K562 (cell line): ENCODE data around the gene LIMCH1. TPM values are rescaled to one million over a fixed set of nuclear protein-coding genes. Genes with fewer than 3 reads are reported as not detected.

Experiments
- ATAC-seq: fragments of 200-7000 bp; cut with Tn5 transposase; 3 replicates; pipeline ENCODE4 v1.9.1; 2020; ENCODE audit warnings: moderate library complexity
- BruUV-seq: library from RNA; stranded (reverse); fragments of 400-500 nt; replicated peaks from 2 replicates; lab custom pipeline; 2021; lab: Mats Ljungman, UMichigan
- CTCF ChIA-PET: fragments of 300-600 bp; formaldehyde crosslinking; extraction: SDS; loops from one replicate; lab custom pipeline; 2021; ENCODE audit warnings: low intra/inter-chr PET ratio; lab: Yijun Ruan, JAX
- POLR2A ChIA-PET: fragments of 300-600, 350-650 bp; sonication (Branson Sonifier 250); formaldehyde crosslinking; extraction: SDS; loops from one replicate; lab custom pipeline; 2021; ENCODE audit warnings: antibody characterized with exemption, inconsistent platforms; lab: Yijun Ruan, JAX
- DNase-seq, 4 experiments: peaks; one replicate each; pipeline versions ENCODE4 v3.0.0 to v3.0.0-alpha.2; 2011 to 2018; ENCODE audit warnings: low spot score in 3 of 4, mixed read lengths in 3 of 4; ENCODE audit errors: extremely low read depth in 1 of 4
- FAIRE-seq: peaks from 2 replicates; lab custom pipeline; 2011; peaks lifted over from hg19 to GRCh38; lab: Jason Lieb, UNC
- H2AFZ ChIP-seq: 2 replicates; pipeline ENCODE4 v1.6.0; 2011; ENCODE audit warnings: low read depth, low read length, control low read depth, inconsistent platforms
- H3K27ac ChIP-seq: fragments of 200-600 bp; 3 replicates; pipeline ENCODE4 v1.8.0; 2011; ENCODE audit warnings: low read depth, mild to moderate bottlenecking, control low read depth, inconsistent platforms, low read length, moderate library complexity, mixed read lengths; ENCODE audit errors: extremely low read depth
- H3K27me3 ChIP-seq, 2 experiments: fragments of 300-600 bp in 1 of 2; 2 replicates in 1 of 2; 3 replicates in 1 of 2; pipeline versions ENCODE4 v1.6.0 to v1.8.0; 2011; ENCODE audit warnings: inconsistent platforms in 2 of 2, low read length in 2 of 2, mild to moderate bottlenecking in 1 of 2, mixed read lengths in 1 of 2, moderate library complexity in 1 of 2; ENCODE audit not compliant: control insufficient read depth in 2 of 2, insufficient read depth in 2 of 2
- H3K36me3 ChIP-seq: fragments of 300-600 bp; 3 replicates; pipeline ENCODE4 v1.8.0; 2011; ENCODE audit warnings: mild to moderate bottlenecking, low read length, inconsistent platforms; ENCODE audit not compliant: control insufficient read depth, insufficient read depth
- H3K4me1 ChIP-seq, 2 experiments: fragments of 200-600 bp in 1 of 2; replicated peaks in 1 of 2; 2 replicates in 1 of 2; 3 replicates in 1 of 2; pipeline versions ENCODE4 v1.5.1 to v1.8.0; 2011; ENCODE audit warnings: inconsistent platforms in 2 of 2, low read length in 2 of 2, mild to moderate bottlenecking in 1 of 2, mixed read lengths in 1 of 2, moderate library complexity in 1 of 2; ENCODE audit not compliant: control insufficient read depth in 2 of 2, insufficient read depth in 2 of 2
- H3K4me2 ChIP-seq: 2 replicates; pipeline ENCODE4 v1.6.1; 2011; ENCODE audit warnings: low read length, control low read depth, inconsistent platforms, mixed read lengths; ENCODE audit not compliant: insufficient read depth
- H3K4me3 ChIP-seq: fragments of 200-600 bp; sonication (generic), shearing (Covaris generic); 2 replicates; pipeline ENCODE4 v1.5.1; 2016; ENCODE audit warnings: control low read depth, inconsistent platforms
- H3K79me2 ChIP-seq: fragments of 200-600 bp; 3 replicates; pipeline ENCODE4 v1.8.0; 2011; ENCODE audit warnings: low read length, inconsistent platforms; ENCODE audit not compliant: control insufficient read depth, insufficient read depth
- H3K9ac ChIP-seq, 2 experiments: 2 replicates each; pipeline versions ENCODE4 v1.6.0 to v1.6.1; 2011; ENCODE audit warnings: low read depth in 2 of 2, low read length in 2 of 2, control low read depth in 1 of 2, inconsistent platforms in 1 of 2, mild to moderate bottlenecking in 1 of 2, mixed read lengths in 1 of 2; ENCODE audit not compliant: insufficient read depth in 1 of 2
- H3K9me1 ChIP-seq: one replicate; pipeline ENCODE4 v1.6.0; 2011; ENCODE audit warnings: inconsistent platforms, mild to moderate bottlenecking, low read length, moderate library complexity; ENCODE audit not compliant: control insufficient read depth, insufficient read depth
- H3K9me3 ChIP-seq: replicated peaks from 2 replicates; pipeline ENCODE4 v1.5.1; 2011; ENCODE audit warnings: low read depth, low read length, inconsistent platforms; ENCODE audit not compliant: control insufficient read depth, insufficient read depth
- H4K20me1 ChIP-seq: replicated peaks from 2 replicates; pipeline ENCODE4 v1.6.1; 2011; ENCODE audit warnings: low read length, inconsistent platforms, mixed read lengths; ENCODE audit not compliant: control insufficient read depth, insufficient read depth
- ELF4 ChIP-seq: fragments of 450-650 bp; formaldehyde crosslinking; IDR thresholded peaks from 2 replicates; pipeline ENCODE4 v1.4.0; 2022; ENCODE audit warnings: missing genetic modification characterization
- FOXM1 ChIP-seq, 2 experiments: fragments of 450-650 bp in 1 of 2; sonication (generic) in 1 of 2; formaldehyde crosslinking in 1 of 2; IDR thresholded peaks; 2 replicates each; pipeline versions ENCODE4 v1.6.1 to v1.9.0; 2017 to 2022; ENCODE audit warnings: low read depth in 2 of 2, mild to moderate bottlenecking in 2 of 2, missing genetic modification reagents in 1 of 2, moderate library complexity in 1 of 2
- RAD21 ChIP-seq, 2 experiments: fragments of 250-450 bp in 1 of 2; fragments of 450-650 bp in 1 of 2; sonication (Bioruptor Pico) in 1 of 2; formaldehyde crosslinking in 1 of 2; IDR thresholded peaks in 1 of 2; conservative IDR thresholded peaks in 1 of 2; 2 replicates each; pipeline versions ENCODE4 v1.4.0 to v1.8.0; 2020 to 2022; ENCODE audit warnings: mild to moderate bottlenecking in 2 of 2, moderate library complexity in 1 of 2
- SIX5 ChIP-seq, 2 experiments: IDR thresholded peaks; 2 replicates each; pipeline ENCODE4 v1.6.1; 2011; ENCODE audit warnings: low read length in 2 of 2, borderline replicate concordance in 1 of 2, low read depth in 1 of 2, mild to moderate bottlenecking in 1 of 2, moderate library complexity in 1 of 2; ENCODE audit not compliant: insufficient read depth in 1 of 2
- SMC3 ChIP-seq: conservative IDR thresholded peaks from 2 replicates; pipeline ENCODE4 v1.6.1; 2011; ENCODE audit warnings: low read depth, low read length, improper control_type of control experiment; ENCODE audit not compliant: insufficient read depth
- ZNF134 ChIP-seq: fragments of 250-450 bp; sonication (Bioruptor Pico); conservative IDR thresholded peaks from 2 replicates; pipeline ENCODE4 v1.4.0; 2020
- WGBS: fragments of 100-300 bp; shearing (Covaris generic); methylation state at CpG from one replicate; pipeline ENCODE4 v1.1.6; 2016; ENCODE audit warnings: low coverage, mixed read lengths; ENCODE audit not compliant: insufficient coverage; ENCODE audit errors: missing lambda C conversion rate; 5-methylcytosine and 5-hydroxymethylcytosine counted together
- in situ Hi-C: fragments of 300-500 bp; cut with MboI; formaldehyde crosslinking; loops from 4 replicates; pipeline ENCODE4 v1.15.0; 2018; ENCODE audit warnings: inconsistent platforms, mixed read lengths
- intact Hi-C: fragments of 100-400 bp; cut with micrococcal nuclease; formaldehyde crosslinking; loops from 2 replicates; pipeline ENCODE4 v1.14.2; 2022
- polyA plus RNA-seq, 8 experiments: library from polyadenylated mRNA; depleted of rRNA in 4 of 8; stranded (reverse) in 5 of 8; unstranded in 3 of 8; fragments of >200 nt; fragmentation: Nextera tagmentation in 2 of 8; fragmentation: Illumina TruSeq in 1 of 8; extraction: Ambion mirVana in 2 of 8; extraction: Trizol in 1 of 8; gene quantifications; 2 replicates each; pipeline versions ENCODE4 v1.2.1 to v1.2.3, GENCODE V29; 2011 to 2014; ENCODE audit warnings: inconsistent platforms in 1 of 8, missing spikeins in 1 of 8
- total RNA-seq, 7 experiments: library from RNA; depleted of rRNA in 6 of 7; stranded (reverse); fragments of >200 nt in 6 of 7; fragmentation: Illumina TruSeq in 2 of 7; extraction: Trizol in 2 of 7; gene quantifications; 2 replicates each; pipeline versions ENCODE4 v1.2.1 to v1.2.3, GENCODE V29; 2011 to 2021; ENCODE audit warnings: low replicate concordance in 1 of 7
- TF ChIP-seq, protein P1 (sequence below), 3 experiments: IDR thresholded peaks in 2 of 3; conservative IDR thresholded peaks in 1 of 3; 2 replicates each; pipeline ENCODE4 v1.5.1; 2011 to 2012; ENCODE audit warnings: low read length in 3 of 3, mild to moderate bottlenecking in 3 of 3, control low read depth in 2 of 3, improper control_type of control experiment in 1 of 3, inconsistent platforms in 1 of 3, low read depth in 1 of 3, mixed read lengths in 1 of 3, moderate library complexity in 1 of 3; ENCODE audit not compliant: insufficient read depth in 2 of 3

LIMCH1 gene
- total and polyA plus RNA-seq, 9 of the 15 experiments (the other 6 are each of a cell fraction or from before 2014, with no cell fraction given) = 0.35 TPM; not detected in 8

DNA sequence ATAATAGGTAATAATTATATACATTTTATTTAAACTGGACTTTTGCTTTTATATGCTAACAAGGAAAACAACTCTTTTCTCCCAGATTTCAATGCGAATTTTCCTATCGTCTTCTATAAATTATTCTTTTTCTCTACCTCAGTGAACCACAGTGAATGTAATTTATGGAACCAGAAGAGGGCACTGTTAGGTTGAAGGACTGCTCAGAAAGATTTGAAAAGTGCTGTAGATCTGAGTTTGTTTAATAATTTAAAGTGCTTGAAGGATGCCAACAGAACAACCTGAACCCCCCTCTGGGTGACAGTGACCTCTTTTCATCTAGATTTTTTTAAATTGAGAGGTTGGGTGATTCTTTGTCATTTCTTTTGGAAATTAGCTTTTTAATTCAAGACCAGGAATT is 155.7 kb downstream of the LIMCH1 start:
- Histone ChIP-seq H3K9me1 (no peaks in the 10 kb centered on the region), H3K4me1 (no peaks in the 10 kb centered on the region), H2AFZ (no peak overlapping the region), H4K20me1 (no peaks in the 10 kb centered on the region), H3K4me2 (no peak overlapping the region), H3K79me2 (no peaks in the 10 kb centered on the region), H3K36me3 (no peaks in the 10 kb centered on the region), H3K27ac (no peak overlapping the region), H3K27me3 (no peaks in the 10 kb centered on the region), H3K9me3 (no peaks in the 10 kb centered on the region), H3K9ac (no peak overlapping the region), H3K4me3 (no peak overlapping the region)
- CTCF ChIA-PET = interaction anchor here (0.7 to 2.5 kb wide), 5 partner anchors 120 to 827 kb away, joined by 3 to 24 read pairs (median 3); no protein-coding TSS in a partner anchor
- WGBS = 0% methylated on average over 2 of the region's 2 CpGs
- ATAC-seq = 0 out of 3 replicates have a peak, but pooled peaks have one; percentile 34
- POLR2A ChIA-PET = no interaction called here
- DNase-seq = peak in 2 of 4 experiments; percentile 9 to 28
- no TSS peak for BruUV-seq
- FAIRE-seq = no peak
- intact Hi-C loops = loop anchor here (1.0 to 10.0 kb wide), 6 partner anchors 191 to 1171 kb away; no protein-coding TSS in a partner anchor
- no peak for TF ChIP-seq ELF4 (CRISPR knock-in tag)
- TF ChIP-seq RAD21 (CRISPR knock-in tag; conservative IDR thresholded peaks at IDR 0.05 in 1 of 2, IDR thresholded peaks at IDR 0.05 in 1 of 2) = peak; percentile 36 to 52
- TF ChIP-seq ZNF134 = no peak
- 0 out of 2 replicates have a peak, but pooled peaks have one; percentile 3 for TF ChIP-seq SMC3
- no peak for TF ChIP-seq SIX5 (IDR thresholded peaks at IDR 0.05; ENCODE audit: borderline replicate concordance in 1 of 2, insufficient read depth in 1 of 2, low read depth in 1 of 2, low read length in 2 of 2)
- TF ChIP-seq FOXM1 (IDR thresholded peaks at IDR 0.05; ENCODE audit: low read depth) = no peak
- no peak for TF ChIP-seq FOXM1 (CRISPR knock-in tag; IDR thresholded peaks at IDR 0.05; ENCODE audit: low read depth)
- TF ChIP-seq, protein P1, sequence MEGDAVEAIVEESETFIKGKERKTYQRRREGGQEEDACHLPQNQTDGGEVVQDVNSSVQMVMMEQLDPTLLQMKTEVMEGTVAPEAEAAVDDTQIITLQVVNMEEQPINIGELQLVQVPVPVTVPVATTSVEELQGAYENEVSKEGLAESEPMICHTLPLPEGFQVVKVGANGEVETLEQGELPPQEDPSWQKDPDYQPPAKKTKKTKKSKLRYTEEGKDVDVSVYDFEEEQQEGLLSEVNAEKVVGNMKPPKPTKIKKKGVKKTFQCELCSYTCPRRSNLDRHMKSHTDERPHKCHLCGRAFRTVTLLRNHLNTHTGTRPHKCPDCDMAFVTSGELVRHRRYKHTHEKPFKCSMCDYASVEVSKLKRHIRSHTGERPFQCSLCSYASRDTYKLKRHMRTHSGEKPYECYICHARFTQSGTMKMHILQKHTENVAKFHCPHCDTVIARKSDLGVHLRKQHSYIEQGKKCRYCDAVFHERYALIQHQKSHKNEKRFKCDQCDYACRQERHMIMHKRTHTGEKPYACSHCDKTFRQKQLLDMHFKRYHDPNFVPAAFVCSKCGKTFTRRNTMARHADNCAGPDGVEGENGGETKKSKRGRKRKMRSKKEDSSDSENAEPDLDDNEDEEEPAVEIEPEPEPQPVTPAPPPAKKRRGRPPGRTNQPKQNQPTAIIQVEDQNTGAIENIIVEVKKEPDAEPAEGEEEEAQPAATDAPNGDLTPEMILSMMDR (IDR thresholded peaks at IDR 0.05 in 2 of 3, conservative IDR thresholded peaks at IDR 0.05 in 1 of 3; ENCODE audit: insufficient read depth in 2 of 3, low read depth in 1 of 3, low read length in 3 of 3) = peak; percentile 29 to 52 (median 37); a peak in 3 of 6 replicates
- in situ Hi-C loops = loop anchor here (5.0 to 25.0 kb wide), 2 partner anchors 194 to 819 kb away; no protein-coding TSS in a partner anchor
